Caco-2 (cell line): ENCODE data around the gene XKR7. TPM values are rescaled to one million over a fixed set of nuclear protein-coding genes. Genes with fewer than 3 reads are reported as not detected.

Experiments
- BruUV-seq: library from RNA; stranded (reverse); fragments of 400-500 nt; replicated peaks from 2 replicates; lab custom pipeline; 2021; lab: Mats Ljungman, UMichigan
- CTCF ChIA-PET: fragments of 300-600 bp; sonication (Branson Sonifier 250); formaldehyde crosslinking; loops from one replicate; lab custom pipeline; 2022; ENCODE audit warnings: antibody characterized with exemption; lab: Charles Lee
- POLR2A ChIA-PET: fragments of 300-600 bp; sonication (Branson Sonifier 250); formaldehyde crosslinking; loops from one replicate; lab custom pipeline; 2022; ENCODE audit warnings: antibody characterized with exemption; lab: Charles Lee
- DNase-seq, 2 experiments: peaks; one replicate each; pipeline versions ENCODE4 v3.0.0 to v3.0.0-alpha.2; 2020 to 2022
- H3K27me3 ChIP-seq: replicated peaks from 2 replicates; pipeline ENCODE4 v1.6.0; 2011; ENCODE audit warnings: low read length; ENCODE audit not compliant: control insufficient read depth, insufficient read depth
- H3K36me3 ChIP-seq: 2 replicates; pipeline ENCODE4 v1.5.1; 2011; ENCODE audit warnings: low read length; ENCODE audit not compliant: control insufficient read depth, insufficient read depth
- H3K4me1 ChIP-seq: fragments of 250-450 bp; sonication (Bioruptor Pico); 2 replicates; pipeline ENCODE4 v1.5.1; 2020; ENCODE audit warnings: mild to moderate bottlenecking
- H3K4me3 ChIP-seq: 2 replicates; pipeline ENCODE4 v1.5.1; 2011; ENCODE audit warnings: low read depth, mild to moderate bottlenecking, control low read depth, low read length
- H3K9me3 ChIP-seq: fragments of 250-450 bp; sonication (Bioruptor Pico); 2 replicates; pipeline ENCODE4 v1.5.1; 2020; ENCODE audit warnings: mild to moderate bottlenecking, moderate library complexity
- H3K27ac Mint-ChIP-seq: one replicate; pipeline ENCODE4 v1.8.0; 2022; ENCODE audit warnings: mixed read lengths; ENCODE audit not compliant: unreplicated experiment
- H3K27me3 Mint-ChIP-seq: one replicate; pipeline ENCODE4 v1.8.0; 2022; ENCODE audit warnings: mixed read lengths; ENCODE audit not compliant: insufficient read depth, unreplicated experiment
- H3K36me3 Mint-ChIP-seq: one replicate; pipeline ENCODE4 v1.8.0; 2022; ENCODE audit warnings: mild to moderate bottlenecking, mixed read lengths; ENCODE audit not compliant: insufficient read depth, unreplicated experiment
- H3K4me1 Mint-ChIP-seq: one replicate; pipeline ENCODE4 v1.8.0; 2022; ENCODE audit warnings: low read depth, mixed read lengths; ENCODE audit not compliant: unreplicated experiment
- H3K4me3 Mint-ChIP-seq: one replicate; pipeline ENCODE4 v1.8.0; 2022; ENCODE audit warnings: mild to moderate bottlenecking, moderate library complexity, mixed read lengths; ENCODE audit not compliant: unreplicated experiment
- H3K9me3 Mint-ChIP-seq: one replicate; pipeline ENCODE4 v1.8.0; 2022; ENCODE audit warnings: mixed read lengths; ENCODE audit not compliant: unreplicated experiment
- intact Hi-C: fragments of 100-400 bp; cut with micrococcal nuclease; formaldehyde crosslinking; loops from one replicate; pipeline ENCODE4 v1.10.0; 2022; ENCODE audit not compliant: unreplicated experiment
- total RNA-seq: library from RNA; stranded (reverse); gene quantifications from 2 replicates; pipeline ENCODE4 v1.2.3, GENCODE V29; 2022
- TF ChIP-seq, protein P1 (sequence below), 2 experiments: fragments of 200-600 bp in 1 of 2; IDR thresholded peaks; 1 replicate in 1 of 2; 2 replicates in 1 of 2; pipeline versions ENCODE4 v1.5.1 to v1.8.0; 2011 to 2022; ENCODE audit warnings: antibody characterized with exemption in 1 of 2, control low read depth in 1 of 2, inconsistent platforms in 1 of 2, low read depth in 1 of 2, low read length in 1 of 2, mild to moderate bottlenecking in 1 of 2, moderate library complexity in 1 of 2; ENCODE audit not compliant: insufficient read depth in 1 of 2, severe bottlenecking in 1 of 2, unreplicated experiment in 1 of 2

Gene XKR7
- total RNA-seq, 1 experiment from 2014 or later, result not detected

DNA sequence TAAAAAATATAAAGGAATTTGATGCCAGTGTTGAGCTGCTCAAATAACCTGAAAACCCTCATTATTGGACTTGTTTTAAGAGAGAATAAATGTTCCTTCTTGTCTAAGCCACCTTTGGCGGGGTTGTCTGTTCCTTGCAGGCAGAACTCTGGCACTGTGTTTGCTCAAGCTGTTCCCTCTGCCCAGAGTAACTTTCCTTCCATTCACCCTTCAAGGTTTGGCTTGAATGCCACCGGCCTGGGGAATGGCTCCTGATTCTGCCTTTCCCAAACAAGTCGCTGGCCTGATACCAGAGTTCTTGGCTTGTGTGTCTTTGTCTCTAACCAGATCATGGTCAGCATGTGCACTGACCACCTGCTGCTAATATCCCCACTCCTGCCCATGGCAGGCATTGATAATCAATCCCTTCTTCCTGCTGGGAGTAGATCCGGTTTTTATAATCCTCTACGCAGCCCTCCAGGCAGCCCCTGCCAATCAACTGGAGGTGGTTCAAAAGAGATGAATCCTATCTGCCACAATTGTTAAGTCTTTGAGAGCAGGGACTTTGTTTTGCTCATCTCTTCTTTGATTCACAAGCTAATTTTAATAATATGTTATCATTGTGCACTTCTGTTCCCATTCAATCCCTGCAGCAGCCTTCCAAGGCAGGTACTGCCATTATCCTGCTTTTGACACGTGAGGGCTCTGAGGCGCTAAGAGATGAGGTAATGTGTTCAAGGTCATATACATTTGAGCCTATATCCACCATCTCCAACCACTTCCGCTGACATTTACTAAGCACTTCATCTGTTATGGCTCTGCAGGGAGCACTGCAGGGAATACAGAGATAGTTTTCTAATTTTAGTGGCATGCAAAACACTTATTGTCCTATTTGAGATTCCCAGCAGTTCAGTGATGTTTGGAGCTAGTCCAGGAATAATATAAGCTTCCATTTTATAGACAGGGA is 39.2 kb downstream of the XKR7 start:
- CTCF ChIA-PET, result interaction anchor here (0.6 to 2.5 kb wide), 5 partner anchors 10 to 156 kb away, joined by 3 to 13 read pairs (median 4); no protein-coding TSS in a partner anchor
- no peaks in the 10 kb centered on the region for H3K9me3 ChIP-seq
- H3K4me1 ChIP-seq, result no peaks in the 10 kb centered on the region
- H3K4me3 ChIP-seq, result no peak overlapping the region
- peaks cover 7% of the 10 kb centered on the region for H3K4me1 Mint-ChIP-seq
- H3K4me3 Mint-ChIP-seq, result no peak overlapping the region
- no peak overlapping the region for H3K27ac Mint-ChIP-seq
- TF ChIP-seq, protein P1, sequence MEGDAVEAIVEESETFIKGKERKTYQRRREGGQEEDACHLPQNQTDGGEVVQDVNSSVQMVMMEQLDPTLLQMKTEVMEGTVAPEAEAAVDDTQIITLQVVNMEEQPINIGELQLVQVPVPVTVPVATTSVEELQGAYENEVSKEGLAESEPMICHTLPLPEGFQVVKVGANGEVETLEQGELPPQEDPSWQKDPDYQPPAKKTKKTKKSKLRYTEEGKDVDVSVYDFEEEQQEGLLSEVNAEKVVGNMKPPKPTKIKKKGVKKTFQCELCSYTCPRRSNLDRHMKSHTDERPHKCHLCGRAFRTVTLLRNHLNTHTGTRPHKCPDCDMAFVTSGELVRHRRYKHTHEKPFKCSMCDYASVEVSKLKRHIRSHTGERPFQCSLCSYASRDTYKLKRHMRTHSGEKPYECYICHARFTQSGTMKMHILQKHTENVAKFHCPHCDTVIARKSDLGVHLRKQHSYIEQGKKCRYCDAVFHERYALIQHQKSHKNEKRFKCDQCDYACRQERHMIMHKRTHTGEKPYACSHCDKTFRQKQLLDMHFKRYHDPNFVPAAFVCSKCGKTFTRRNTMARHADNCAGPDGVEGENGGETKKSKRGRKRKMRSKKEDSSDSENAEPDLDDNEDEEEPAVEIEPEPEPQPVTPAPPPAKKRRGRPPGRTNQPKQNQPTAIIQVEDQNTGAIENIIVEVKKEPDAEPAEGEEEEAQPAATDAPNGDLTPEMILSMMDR (IDR thresholded peaks at IDR 0.05; ENCODE audit: insufficient read depth in 1 of 2, low read depth in 1 of 2, low read length in 1 of 2, severe bottlenecking in 1 of 2, unreplicated experiment in 1 of 2), result no peak
- H3K36me3 Mint-ChIP-seq, result no peaks in the 10 kb centered on the region
- peaks cover 20% of the 10 kb centered on the region for H3K27me3 Mint-ChIP-seq
- no peaks in the 10 kb centered on the region for H3K36me3 ChIP-seq
- H3K9me3 Mint-ChIP-seq, result no peaks in the 10 kb centered on the region
- intact Hi-C loops, result no loop called here
- POLR2A ChIA-PET, result no interaction called here
- no TSS peak for BruUV-seq
- no peak for DNase-seq
- H3K27me3 ChIP-seq, result 0 out of 2 replicates have a peak, but pooled peaks cover 1% of the 10 kb centered on the region

DNA sequence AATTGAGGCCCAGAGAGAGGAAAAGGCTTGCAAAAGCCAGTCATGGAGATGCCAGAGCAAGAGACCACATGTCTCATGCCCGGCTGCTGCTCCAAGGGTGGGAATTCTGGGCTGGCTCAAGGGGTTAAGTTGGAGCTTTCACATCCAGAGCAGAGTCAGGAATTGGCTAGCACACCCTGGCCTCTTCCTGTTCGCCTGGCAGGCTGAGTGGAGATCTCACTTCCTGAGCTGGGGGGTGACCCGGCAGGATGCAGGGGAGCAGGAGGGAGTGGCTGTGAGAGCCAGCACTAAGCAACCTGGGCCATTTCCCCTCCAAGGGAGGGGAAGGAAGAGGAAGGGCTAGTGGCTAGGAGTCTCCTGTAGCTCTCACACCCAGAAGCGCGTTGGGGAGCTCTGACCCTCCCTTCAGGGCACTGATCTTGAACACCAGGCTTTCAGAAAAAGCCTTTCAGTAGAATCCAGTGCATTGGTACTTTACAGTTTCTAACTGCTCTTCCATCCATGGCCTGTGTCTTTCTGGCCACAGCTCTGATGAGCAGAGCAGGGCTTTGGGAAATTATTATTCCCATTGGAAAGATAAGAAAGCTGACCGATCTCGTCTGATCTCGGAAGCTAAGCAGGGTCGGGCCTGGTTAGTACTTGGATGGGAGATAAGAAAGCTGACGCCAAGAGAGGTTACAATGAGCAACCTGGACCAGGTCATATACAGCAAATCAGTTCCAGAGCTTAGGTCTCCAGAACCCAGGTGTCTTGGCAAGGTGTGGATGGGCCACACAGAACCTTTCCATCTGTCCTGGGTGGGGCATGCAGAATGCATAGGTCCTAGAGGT is 40.1 kb downstream of the XKR7 start:
- Histone ChIP-seq H3K27me3 (0 out of 2 replicates have a peak, but pooled peaks cover 2% of the 10 kb centered on the region), H3K4me1 (no peaks in the 10 kb centered on the region), H3K36me3 (no peaks in the 10 kb centered on the region), H3K4me3 (no peak overlapping the region), H3K9me3 (no peaks in the 10 kb centered on the region)
- ChIA-PET POLR2A (no interaction called here), CTCF (interaction anchor here (0.6 to 2.5 kb wide), 4 partner anchors 10 to 30 kb away, joined by 3 to 13 read pairs (median 4); no protein-coding TSS in a partner anchor)
- no peak for DNase-seq
- no peaks in the 10 kb centered on the region for H3K9me3 Mint-ChIP-seq
- no peak overlapping the region for H3K4me3 Mint-ChIP-seq
- BruUV-seq, result no TSS peak
- H3K36me3 Mint-ChIP-seq, result no peaks in the 10 kb centered on the region
- intact Hi-C loops, result no loop called here
- H3K27me3 Mint-ChIP-seq, result peaks cover 18% of the 10 kb centered on the region
- TF ChIP-seq, protein P1 (IDR thresholded peaks at IDR 0.05; ENCODE audit: insufficient read depth in 1 of 2, low read depth in 1 of 2, low read length in 1 of 2, severe bottlenecking in 1 of 2, unreplicated experiment in 1 of 2), result no peak
- no peak overlapping the region for H3K27ac Mint-ChIP-seq
- H3K4me1 Mint-ChIP-seq, result peaks cover 7% of the 10 kb centered on the region

DNA sequence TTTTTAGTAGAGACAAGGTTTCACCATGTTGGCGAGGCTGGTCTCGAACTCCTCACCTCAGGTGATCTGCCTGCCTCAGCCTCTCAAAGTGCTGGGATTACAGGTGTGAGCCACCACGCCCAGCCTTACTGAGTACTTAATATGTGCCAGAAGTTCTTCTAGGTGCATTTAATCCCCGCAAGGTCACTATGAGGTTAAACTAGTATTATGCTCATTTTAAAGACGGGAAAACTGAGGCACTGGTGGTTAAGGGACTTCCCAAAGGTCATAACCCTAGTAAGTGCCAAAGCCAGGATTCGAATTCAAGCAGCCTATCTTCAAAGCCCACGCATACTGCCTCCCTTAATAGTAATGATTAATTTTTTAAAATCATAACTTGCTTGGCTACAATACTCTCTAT is 41.6 kb downstream of the XKR7 start:
- no TSS peak for BruUV-seq
- peaks cover 18% of the 10 kb centered on the region for H3K27me3 Mint-ChIP-seq
- DNase-seq, result no peak
- TF ChIP-seq, protein P1 (IDR thresholded peaks at IDR 0.05; ENCODE audit: insufficient read depth in 1 of 2, low read depth in 1 of 2, low read length in 1 of 2, severe bottlenecking in 1 of 2, unreplicated experiment in 1 of 2), result no peak
- Histone ChIP-seq H3K4me3 (no peak overlapping the region), H3K4me1 (no peaks in the 10 kb centered on the region), H3K36me3 (no peaks in the 10 kb centered on the region), H3K9me3 (no peaks in the 10 kb centered on the region), H3K27me3 (peaks cover 4% of the 10 kb centered on the region; the same call in 1 of the 2 replicates)
- intact Hi-C loops, result no loop called here
- no peak overlapping the region for H3K27ac Mint-ChIP-seq
- H3K36me3 Mint-ChIP-seq, result no peaks in the 10 kb centered on the region
- no peaks in the 10 kb centered on the region for H3K9me3 Mint-ChIP-seq
- ChIA-PET CTCF (interaction anchor here (0.6 to 2.5 kb wide), 3 partner anchors 8 to 130 kb away, joined by 3 to 13 read pairs (median 7); no protein-coding TSS in a partner anchor), POLR2A (no interaction called here)
- no peak overlapping the region for H3K4me3 Mint-ChIP-seq
- H3K4me1 Mint-ChIP-seq, result peaks cover 7% of the 10 kb centered on the region
